CD4-positive, alpha-beta T cell (primary cell): Measurements from ENCODE around the gene RAB17. TPM values are rescaled to one million over a fixed set of nuclear protein-coding genes. Genes with fewer than 3 reads are reported as not detected.
A peak's percentile ranks its signal among the peaks of the same experiment; 100 is the strongest.

Experiments used
- ATAC-seq: fragments of 200-7000 bp; cut with Tn5 transposase; one replicate; pipeline ENCODE4 v1.10.0; 2022; ENCODE audit warnings: mild to moderate bottlenecking; ENCODE audit not compliant: poor library complexity
- CTCF ChIA-PET: fragments of 350-600 bp; sonication (Branson Sonifier 250); formaldehyde crosslinking; loops from one replicate; lab custom pipeline; 2021; ENCODE audit warnings: antibody characterized with exemption, inconsistent platforms; lab: Charles Lee
- POLR2A ChIA-PET: fragments of 350-600 bp; sonication (Branson Sonifier 250); formaldehyde crosslinking; loops from one replicate; lab custom pipeline; 2021; ENCODE audit warnings: antibody characterized with exemption, inconsistent platforms; lab: Charles Lee
- DNase-seq, 14 experiments: peaks; one replicate each; pipeline ENCODE4 v3.0.0-alpha.2; 2013 to 2020; ENCODE audit warnings: mixed read lengths in 2 of 14
- H3K27ac ChIP-seq, 2 donors: one replicate each; pipeline versions ENCODE4 v1.5.1 to v1.7.0; 2013; ENCODE audit warnings: low read length in 2 of 2, low read depth in 1 of 2, mild to moderate bottlenecking in 1 of 2
- H3K27me3 ChIP-seq, 2 experiments: 1 replicate in 1 of 2; 2 replicates in 1 of 2; pipeline versions ENCODE4 v1.6.1 to v1.7.0; 2013; ENCODE audit warnings: low read length in 2 of 2, control low read depth in 1 of 2, mild to moderate bottlenecking in 1 of 2, moderate library complexity in 1 of 2; ENCODE audit not compliant: insufficient read depth in 2 of 2, control insufficient read depth in 1 of 2
- H3K36me3 ChIP-seq: one replicate; pipeline ENCODE4 v1.6.1; 2013; ENCODE audit warnings: low read length, control low read depth; ENCODE audit not compliant: insufficient read depth
- H3K4me1 ChIP-seq: one replicate; pipeline ENCODE4 v1.6.1; 2013; ENCODE audit warnings: low read length, control low read depth; ENCODE audit not compliant: insufficient read depth
- H3K4me3 ChIP-seq: one replicate; pipeline ENCODE4 v1.5.1; 2013; ENCODE audit warnings: mild to moderate bottlenecking, low read length, moderate library complexity
- H3K9me3 ChIP-seq, 2 experiments: 1 replicate in 1 of 2; 2 replicates in 1 of 2; pipeline versions ENCODE4 v1.6.1 to v1.7.0; 2013; ENCODE audit warnings: low read length in 2 of 2, mild to moderate bottlenecking in 2 of 2, control low read depth in 1 of 2, moderate library complexity in 1 of 2; ENCODE audit not compliant: control insufficient read depth in 1 of 2, insufficient read depth in 1 of 2
- H3K27ac Mint-ChIP-seq: one replicate; pipeline ENCODE4 v1.8.0; 2020; ENCODE audit warnings: mixed read lengths
- H3K27me3 Mint-ChIP-seq: one replicate; pipeline ENCODE4 v1.8.0; 2021; ENCODE audit warnings: mixed read lengths
- H3K36me3 Mint-ChIP-seq: one replicate; pipeline ENCODE4 v1.8.0; 2021; ENCODE audit warnings: low read depth, mixed read lengths
- H3K4me1 Mint-ChIP-seq: one replicate; pipeline ENCODE4 v1.8.0; 2021; ENCODE audit warnings: low read depth, mixed read lengths
- H3K4me3 Mint-ChIP-seq: one replicate; pipeline ENCODE4 v1.8.0; 2020; ENCODE audit warnings: mild to moderate bottlenecking, mixed read lengths
- H3K9me3 Mint-ChIP-seq: one replicate; pipeline ENCODE4 v1.8.0; 2020; ENCODE audit warnings: mixed read lengths
- CTCF ChIP-seq: fragments of 200-600 bp; IDR thresholded peaks from one replicate; pipeline ENCODE4 v1.8.0; 2022; ENCODE audit warnings: antibody characterized with exemption, mild to moderate bottlenecking
- intact Hi-C, 2 experiments: fragments of 100-400 bp; cut with DNase I in 1 of 2; cut with micrococcal nuclease in 1 of 2; formaldehyde crosslinking; loops; one replicate each; pipeline versions ENCODE4 v1.15.1 to v1.9.0; 2023 to 2025; cut with DNase I, micrococcal nuclease
- total RNA-seq, 174 experiments: library from RNA in 2 of 174; stranded (reverse) in 2 of 174; gene quantifications; one replicate each; pipeline ENCODE4 v1.2.3 and lab custom pipeline; 2021 to 2026

The RAB17 gene
- total RNA-seq, 2 experiments from 2014 or later: not detected

GRCh38 chr2:237602409-237602808 is 11.9 kb upstream of the RAB17 start:
- ATAC-seq: no peak
- Histone ChIP-seq H3K27me3 (no peaks in the 10 kb centered on the region), H3K27ac (no peak overlapping the region), H3K9me3 (no peaks in the 10 kb centered on the region), H3K36me3 (no peaks in the 10 kb centered on the region), H3K4me1 (peaks cover 24% of the 10 kb centered on the region), H3K4me3 (no peak overlapping the region)
- H3K27ac Mint-ChIP-seq: peak overlapping the region; percentile 89
- POLR2A ChIA-PET: interaction anchor here (0.6 to 2.6 kb wide), 5 partner anchors 14 to 88 kb away, joined by 4 to 10 read pairs (median 5); no protein-coding TSS in a partner anchor
- DNase-seq: no peak
- CTCF ChIA-PET: interaction anchor here (1.0 to 1.4 kb wide), 3 partner anchors 19 to 70 kb away, joined by 3 to 4 read pairs (median 3); no protein-coding TSS in a partner anchor
- intact Hi-C loops: loop anchor here in 1 of 2 experiments (5.0 kb wide), 1 partner anchor 70 kb away; no protein-coding TSS in a partner anchor
- H3K36me3 Mint-ChIP-seq: no peaks in the 10 kb centered on the region
- no peaks in the 10 kb centered on the region for H3K9me3 Mint-ChIP-seq
- peaks cover 35% of the 10 kb centered on the region for H3K4me1 Mint-ChIP-seq
- no peaks in the 10 kb centered on the region for H3K27me3 Mint-ChIP-seq
- TF ChIP-seq CTCF: no peak
- no peak overlapping the region for H3K4me3 Mint-ChIP-seq

GRCh38 chr2:237601453-237602116 is 11.1 kb upstream of the RAB17 start:
- H3K4me1 Mint-ChIP-seq: peaks cover 35% of the 10 kb centered on the region
- POLR2A ChIA-PET: interaction anchor here (1.6 to 2.6 kb wide), 3 partner anchors 15 to 89 kb away, joined by 4 to 10 read pairs (median 8); no protein-coding TSS in a partner anchor
- CTCF ChIA-PET: interaction anchor here (1.4 kb wide), 1 partner anchor 19 kb away, joined by 4 read pairs; no protein-coding TSS in a partner anchor
- no peak for ATAC-seq
- H3K27ac ChIP-seq: no peak overlapping the region
- no peaks in the 10 kb centered on the region for H3K27me3 ChIP-seq
- peaks cover 24% of the 10 kb centered on the region for H3K4me1 ChIP-seq
- no peaks in the 10 kb centered on the region for H3K9me3 Mint-ChIP-seq
- H3K36me3 ChIP-seq: no peaks in the 10 kb centered on the region
- no peaks in the 10 kb centered on the region for H3K9me3 ChIP-seq
- no peak for DNase-seq
- no peaks in the 10 kb centered on the region for H3K27me3 Mint-ChIP-seq
- H3K4me3 Mint-ChIP-seq: no peak overlapping the region
- intact Hi-C loops: loop anchor here in 1 of 2 experiments (5.0 kb wide), 1 partner anchor 71 kb away; no protein-coding TSS in a partner anchor
- no peak overlapping the region for H3K4me3 ChIP-seq
- TF ChIP-seq CTCF: no peak
- H3K27ac Mint-ChIP-seq: peak overlapping the region; percentile 89
- H3K36me3 Mint-ChIP-seq: no peaks in the 10 kb centered on the region

- CTCF ChIA-PET: interaction anchor here (0.7 kb wide), 1 partner anchor 19 kb away, joined by 3 read pairs; no protein-coding TSS in a partner anchor
- DNase-seq (no peak), ATAC-seq (no peak)
- intact Hi-C loops: loop anchor here in 1 of 2 experiments (5.0 kb wide), 1 partner anchor 72 kb away; no protein-coding TSS in a partner anchor
- H3K27ac Mint-ChIP-seq: peak overlapping the region; percentile 89
- H3K9me3 ChIP-seq: no peaks in the 10 kb centered on the region
- H3K4me3 ChIP-seq: no peak overlapping the region
- H3K27ac ChIP-seq: no peak overlapping the region
- POLR2A ChIA-PET: interaction anchor here (0.6 kb wide), 1 partner anchor 30 kb away, joined by 3 read pairs; no protein-coding TSS in a partner anchor
- no peaks in the 10 kb centered on the region for H3K36me3 Mint-ChIP-seq
- no peaks in the 10 kb centered on the region for H3K36me3 ChIP-seq
- peaks cover 34% of the 10 kb centered on the region for H3K4me1 Mint-ChIP-seq
- no peak overlapping the region for H3K4me3 Mint-ChIP-seq
- H3K4me1 ChIP-seq: peaks cover 27% of the 10 kb centered on the region
- no peaks in the 10 kb centered on the region for H3K27me3 Mint-ChIP-seq
- no peaks in the 10 kb centered on the region for H3K9me3 Mint-ChIP-seq
- H3K27me3 ChIP-seq: no peaks in the 10 kb centered on the region
- no peak for TF ChIP-seq CTCF
Measured at GRCh38 chr2:237600205-237600846, 9.8 kb upstream of the RAB17 start.
